GM12878 (cell line): Measurements from ENCODE around the gene CCDC57. TPM values are rescaled to one million over a fixed set of nuclear protein-coding genes. Genes with fewer than 3 reads are reported as not detected.

Experiments
- ATAC-seq: fragments of 200-7000 bp; cut with Tn5 transposase; 3 replicates; pipeline ENCODE4 v1.9.1; 2020; ENCODE audit warnings: mild to moderate bottlenecking, moderate library complexity
- BruUV-seq: library from RNA; stranded (reverse); fragments of 400-500 nt; replicated peaks from 2 replicates; lab custom pipeline; 2021; lab: Mats Ljungman, UMichigan
- CTCF ChIA-PET: fragments of 300-600 bp; sonication (Branson Sonifier 250); formaldehyde crosslinking; extraction: SDS; loops from one replicate; lab custom pipeline; 2021; ENCODE audit warnings: inconsistent platforms; lab: Yijun Ruan, JAX
- POLR2A ChIA-PET: fragments of 350-600 bp; formaldehyde crosslinking; extraction: SDS; loops from one replicate; lab custom pipeline; 2021; ENCODE audit warnings: inconsistent platforms; lab: Charles Lee
- RAD21 ChIA-PET: fragments of 300-600 bp; sonication (Branson Sonifier 250); formaldehyde crosslinking; loops from one replicate; lab custom pipeline; 2023; ENCODE audit warnings: antibody characterized with exemption; ENCODE audit not compliant: unreplicated experiment; lab: Charles Lee
- SMC1A ChIA-PET: fragments of 300-600 bp; sonication (Branson Sonifier 250); formaldehyde crosslinking; loops from one replicate; lab custom pipeline; 2023; ENCODE audit not compliant: unreplicated experiment, uncharacterized antibody; lab: Charles Lee
- DNase-seq: peaks from one replicate; pipeline ENCODE4 v3.0.0-alpha.2; 2011; ENCODE audit warnings: low read depth, low spot score
- FAIRE-seq: peaks from 3 replicates; lab custom pipeline; 2011; peaks lifted over from hg19 to GRCh38; lab: Jason Lieb, UNC
- H2AFZ ChIP-seq: 2 replicates; pipeline ENCODE4 v1.6.0; 2011; ENCODE audit warnings: low read depth, low read length, control low read depth; ENCODE audit not compliant: control insufficient read depth
- H3K27ac ChIP-seq: 2 replicates; pipeline ENCODE4 v1.5.1; 2011; ENCODE audit warnings: control low read depth; ENCODE audit not compliant: control insufficient read depth, insufficient read depth
- H3K27me3 ChIP-seq, 2 experiments: replicated peaks in 1 of 2; 2 replicates each; pipeline versions ENCODE4 v1.6.0 to v1.6.1; 2011; ENCODE audit warnings: low read length in 1 of 2; ENCODE audit not compliant: control insufficient read depth in 2 of 2, insufficient read depth in 2 of 2
- H3K36me3 ChIP-seq, 2 experiments: 2 replicates each; pipeline ENCODE4 v1.5.1; 2011; ENCODE audit warnings: low read length in 1 of 2; ENCODE audit not compliant: control insufficient read depth in 2 of 2, insufficient read depth in 2 of 2
- H3K4me1 ChIP-seq: 2 replicates; pipeline ENCODE4 v1.6.1; 2011; ENCODE audit warnings: mild to moderate bottlenecking, low read length, moderate library complexity, mixed read lengths; ENCODE audit not compliant: control insufficient read depth, insufficient read depth
- H3K4me2 ChIP-seq: 2 replicates; pipeline ENCODE4 v1.6.0; 2011; ENCODE audit warnings: control low read depth; ENCODE audit not compliant: control insufficient read depth, insufficient read depth
- H3K4me3 ChIP-seq: fragments of 200-600 bp; sonication (generic); 2 replicates; pipeline ENCODE4 v1.5.1; 2016
- H3K79me2 ChIP-seq: 2 replicates; pipeline ENCODE4 v1.6.0; 2011; ENCODE audit warnings: low read length; ENCODE audit not compliant: control insufficient read depth, insufficient read depth
- H3K9ac ChIP-seq: 2 replicates; pipeline ENCODE4 v1.8.0; 2011; ENCODE audit warnings: low read length, control low read depth, mixed read lengths; ENCODE audit not compliant: control insufficient read depth, insufficient read depth
- H3K9me3 ChIP-seq: replicated peaks from 3 replicates; pipeline ENCODE4 v1.5.1; 2011; ENCODE audit warnings: mild to moderate bottlenecking, low read length; ENCODE audit not compliant: control insufficient read depth, insufficient read depth
- H4K20me1 ChIP-seq: 2 replicates; pipeline ENCODE4 v1.6.0; 2011; ENCODE audit not compliant: control insufficient read depth, insufficient read depth
- BCL3 ChIP-seq: IDR thresholded peaks from 2 replicates; pipeline ENCODE4 v1.6.1; 2011; ENCODE audit warnings: borderline replicate concordance, low read depth, mild to moderate bottlenecking, moderate library complexity, low read length; ENCODE audit not compliant: insufficient read depth, poor library complexity, severe bottlenecking
- FOS ChIP-seq: IDR thresholded peaks from 3 replicates; pipeline ENCODE4 v1.6.1; 2011; ENCODE audit warnings: borderline replicate concordance; ENCODE audit not compliant: insufficient read length; ENCODE audit errors: extremely low read depth
- JUND ChIP-seq: IDR thresholded peaks from 2 replicates; pipeline ENCODE4 v1.6.1; 2012; ENCODE audit warnings: low read depth, mild to moderate bottlenecking, low read length, improper control_type of control experiment, moderate library complexity
- NR2F1 ChIP-seq: fragments of 450-650 bp; conservative IDR thresholded peaks from 2 replicates; pipeline ENCODE4 v1.6.1; 2017; ENCODE audit warnings: mild to moderate bottlenecking
- RB1 ChIP-seq: fragments of 450-650 bp; formaldehyde crosslinking; IDR thresholded peaks from 2 replicates; pipeline ENCODE4 v1.6.1; 2017; ENCODE audit warnings: mild to moderate bottlenecking, borderline replicate concordance
- WRNIP1 ChIP-seq: IDR thresholded peaks from 2 replicates; pipeline ENCODE4 v1.6.1; 2011; ENCODE audit warnings: low read depth, low read length, improper control_type of control experiment, borderline replicate concordance
- ZBED1 ChIP-seq: IDR thresholded peaks from 2 replicates; pipeline ENCODE4 v1.6.1; 2016; ENCODE audit warnings: borderline replicate concordance
- WGBS: methylation state at CpG from one replicate; pipeline ENCODE4 v1.1.6; 2016; ENCODE audit warnings: low lambda C conversion rate; ENCODE audit not compliant: insufficient replicate concordance, insufficient coverage; ENCODE audit errors: missing lambda C conversion rate; 5-methylcytosine and 5-hydroxymethylcytosine counted together
- in situ Hi-C: fragments of 300-500 bp; cut with MboI; formaldehyde crosslinking; loops from 9 replicates; pipeline ENCODE4 v1.14.3; 2018; ENCODE audit warnings: mixed read lengths
- intact Hi-C: fragments of 100-400 bp; cut with micrococcal nuclease; formaldehyde crosslinking; loops from one replicate; pipeline ENCODE4 v1.14.2; 2022; ENCODE audit not compliant: unreplicated experiment
- polyA plus RNA-seq, 11 experiments: library from polyadenylated mRNA; depleted of rRNA in 4 of 11; unstranded in 6 of 11; stranded (reverse) in 5 of 11; fragments of >200 nt; fragmentation: Nextera tagmentation in 4 of 11; fragmentation: Illumina TruSeq in 1 of 11; extraction: Ambion mirVana in 4 of 11; extraction: Trizol in 1 of 11; gene quantifications; 1 replicate in 1 of 11; 2 replicates in 10 of 11; pipeline versions ENCODE4 v1.2.1 to v1.2.3, GENCODE V29; 2011 to 2016; ENCODE audit warnings: inconsistent platforms in 2 of 11, missing spikeins in 2 of 11, low read depth in 1 of 11
- total RNA-seq, 4 experiments: library from RNA; depleted of rRNA in 3 of 4; stranded (reverse); fragments of >200 nt in 3 of 4; fragmentation: Illumina TruSeq in 1 of 4; extraction: Trizol in 1 of 4; gene quantifications; 2 replicates each; pipeline versions ENCODE4 v1.2.1 to v1.2.3, GENCODE V29; 2013 to 2021
- TF ChIP-seq, protein P1 (sequence below): fragments of 450-650 bp; IDR thresholded peaks from 2 replicates; pipeline ENCODE4 v1.6.1; 2018; ENCODE audit warnings: borderline replicate concordance, mild to moderate bottlenecking; ENCODE audit not compliant: partially characterized antibody

CCDC57 gene
- total and polyA plus RNA-seq, 10 of the 15 experiments (the other 5 are each of a cell fraction or from before 2014, with no cell fraction given): 5.4 to 123 (median 45.8) TPM

DNA sequence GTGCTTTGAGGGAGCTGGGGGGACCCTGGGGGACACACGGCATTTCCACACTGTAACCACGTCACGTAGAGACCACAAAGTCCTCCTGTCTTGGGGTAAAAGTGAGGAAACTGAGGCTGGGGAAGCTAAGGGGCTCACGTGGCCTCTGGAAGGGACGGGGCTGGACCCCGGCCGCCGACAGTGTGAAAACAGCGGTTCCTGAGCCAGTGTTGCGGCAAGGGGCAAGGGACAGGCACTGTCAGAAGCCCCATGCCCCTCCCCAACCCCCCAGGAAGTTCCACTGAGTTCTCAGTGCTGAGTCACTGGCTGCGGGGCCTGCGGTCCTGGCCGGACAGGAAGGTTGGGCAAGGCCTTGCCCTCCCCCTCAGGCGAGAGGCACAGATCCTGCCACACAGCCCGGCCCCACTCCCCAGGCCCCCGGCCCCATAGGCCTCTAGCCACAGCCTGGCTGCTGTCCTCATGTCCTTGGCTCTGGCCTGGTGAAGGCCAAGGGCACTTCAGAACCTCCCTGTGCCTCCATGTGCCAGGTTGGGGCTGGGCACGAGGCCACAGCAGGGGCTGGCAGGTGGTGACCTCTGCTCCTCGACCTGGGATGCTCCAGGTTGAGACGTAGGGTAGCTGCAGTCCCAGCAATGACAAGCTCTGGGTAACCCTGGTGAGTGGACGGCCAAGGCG lies 5.0 kb upstream of the CCDC57 start:
- no peaks in the 10 kb centered on the region for H4K20me1 ChIP-seq
- no peak overlapping the region for H3K9ac ChIP-seq
- no peaks in the 10 kb centered on the region for H3K27me3 ChIP-seq
- whole genome bisulfite sequencing: 66% methylated on average over 14 of the region's 21 CpGs
- POLR2A ChIA-PET: interaction anchor here (1.9 kb wide), 1 partner anchor 13 kb away, joined by 4 read pairs; no protein-coding TSS in a partner anchor
- H3K4me2 ChIP-seq: no peak overlapping the region
- no peak overlapping the region for H3K4me3 ChIP-seq
- no peak for ATAC-seq
- BruUV-seq: no TSS peak
- no peaks in the 10 kb centered on the region; the same call in 2 of the 3 replicates for H3K9me3 ChIP-seq
- RAD21 ChIA-PET: no interaction called here
- FAIRE-seq: no peak
- in situ Hi-C loops: no loop called here
- DNase-seq: no peak
- peaks cover 22% of the 10 kb centered on the region for H3K4me1 ChIP-seq
- peak overlapping the region; percentile 39; the same call in 1 of the 2 replicates for H3K27ac ChIP-seq
- no peaks in the 10 kb centered on the region for H3K79me2 ChIP-seq
- intact Hi-C loops: no loop called here
- TF ChIP-seq BCL3 (no peak), RB1 (no peak), FOS (no peak), WRNIP1 (no peak), ZBED1 (no peak), NR2F1 (no peak), JUND (no peak)
- TF ChIP-seq, protein P1, sequence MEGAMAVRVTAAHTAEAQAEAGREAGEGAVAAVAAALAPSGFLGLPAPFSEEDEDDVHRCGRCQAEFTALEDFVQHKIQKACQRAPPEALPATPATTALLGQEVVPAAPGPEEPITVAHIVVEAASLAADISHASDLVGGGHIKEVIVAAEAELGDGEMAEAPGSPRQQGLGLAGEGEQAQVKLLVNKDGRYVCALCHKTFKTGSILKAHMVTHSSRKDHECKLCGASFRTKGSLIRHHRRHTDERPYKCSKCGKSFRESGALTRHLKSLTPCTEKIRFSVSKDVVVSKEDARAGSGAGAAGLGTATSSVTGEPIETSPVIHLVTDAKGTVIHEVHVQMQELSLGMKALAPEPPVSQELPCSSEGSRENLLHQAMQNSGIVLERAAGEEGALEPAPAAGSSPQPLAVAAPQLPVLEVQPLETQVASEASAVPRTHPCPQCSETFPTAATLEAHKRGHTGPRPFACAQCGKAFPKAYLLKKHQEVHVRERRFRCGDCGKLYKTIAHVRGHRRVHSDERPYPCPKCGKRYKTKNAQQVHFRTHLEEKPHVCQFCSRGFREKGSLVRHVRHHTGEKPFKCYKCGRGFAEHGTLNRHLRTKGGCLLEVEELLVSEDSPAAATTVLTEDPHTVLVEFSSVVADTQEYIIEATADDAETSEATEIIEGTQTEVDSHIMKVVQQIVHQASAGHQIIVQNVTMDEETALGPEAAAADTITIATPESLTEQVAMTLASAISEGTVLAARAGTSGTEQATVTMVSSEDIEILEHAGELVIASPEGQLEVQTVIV: no peak
- SMC1A ChIA-PET: no interaction called here
- H2AFZ ChIP-seq: no peak overlapping the region
- H3K36me3 ChIP-seq: no peaks in the 10 kb centered on the region
- CTCF ChIA-PET: interaction anchor here (1.7 kb wide), 1 partner anchor 12 kb away, joined by 4 read pairs; no protein-coding TSS in a partner anchor
